ENCODE measurements around the gene EVA1A. TPM values are rescaled to one million over a fixed set of nuclear protein-coding genes. Genes with fewer than 3 reads are reported as not detected.

The EVA1A gene
- total and polyA plus RNA-seq, 4 donors: 45.7 to 206 (median 100) TPM

DNA sequence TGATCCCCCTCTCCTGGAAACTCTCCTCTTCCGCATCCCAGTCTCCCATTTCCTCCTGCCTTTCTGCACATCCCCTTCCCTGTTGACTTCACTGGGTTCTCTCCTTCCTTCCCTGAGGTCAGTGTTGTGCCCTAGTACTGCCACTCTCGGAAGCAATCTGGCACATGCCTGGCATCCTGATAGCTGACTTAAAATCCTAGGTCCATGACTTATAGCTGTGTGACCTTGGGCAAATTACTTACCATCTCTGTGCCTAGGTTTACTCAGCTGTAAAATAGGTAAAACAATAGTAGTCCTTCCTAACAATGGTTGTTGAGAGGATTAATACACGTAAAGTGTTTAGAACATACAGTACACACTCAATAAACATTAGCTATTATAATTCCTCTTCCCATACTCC, 9.3 kb downstream of the EVA1A start:
- TF ChIP-seq NR2F2 (IDR thresholded peaks at IDR 0.05) (no peak), EGR1 (IDR thresholded peaks at IDR 0.05; ENCODE audit: low read depth in 2 of 2) (no peak), SP1 (IDR thresholded peaks at IDR 0.05) (no peak), FOXA2 (IDR thresholded peaks at IDR 0.05) (no peak), RAD21 (IDR thresholded peaks at IDR 0.05) (no peak), HNF4G (IDR thresholded peaks at IDR 0.05) (no peak), TAF1 (conservative IDR thresholded peaks at IDR 0.05) (no peak)
- TF ChIP-seq, protein P1, sequence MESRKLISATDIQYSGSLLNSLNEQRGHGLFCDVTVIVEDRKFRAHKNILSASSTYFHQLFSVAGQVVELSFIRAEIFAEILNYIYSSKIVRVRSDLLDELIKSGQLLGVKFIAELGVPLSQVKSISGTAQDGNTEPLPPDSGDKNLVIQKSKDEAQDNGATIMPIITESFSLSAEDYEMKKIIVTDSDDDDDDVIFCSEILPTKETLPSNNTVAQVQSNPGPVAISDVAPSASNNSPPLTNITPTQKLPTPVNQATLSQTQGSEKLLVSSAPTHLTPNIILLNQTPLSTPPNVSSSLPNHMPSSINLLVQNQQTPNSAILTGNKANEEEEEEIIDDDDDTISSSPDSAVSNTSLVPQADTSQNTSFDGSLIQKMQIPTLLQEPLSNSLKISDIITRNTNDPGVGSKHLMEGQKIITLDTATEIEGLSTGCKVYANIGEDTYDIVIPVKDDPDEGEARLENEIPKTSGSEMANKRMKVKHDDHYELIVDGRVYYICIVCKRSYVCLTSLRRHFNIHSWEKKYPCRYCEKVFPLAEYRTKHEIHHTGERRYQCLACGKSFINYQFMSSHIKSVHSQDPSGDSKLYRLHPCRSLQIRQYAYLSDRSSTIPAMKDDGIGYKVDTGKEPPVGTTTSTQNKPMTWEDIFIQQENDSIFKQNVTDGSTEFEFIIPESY (IDR thresholded peaks at IDR 0.05): no peak
- TF ChIP-seq, protein P2, sequence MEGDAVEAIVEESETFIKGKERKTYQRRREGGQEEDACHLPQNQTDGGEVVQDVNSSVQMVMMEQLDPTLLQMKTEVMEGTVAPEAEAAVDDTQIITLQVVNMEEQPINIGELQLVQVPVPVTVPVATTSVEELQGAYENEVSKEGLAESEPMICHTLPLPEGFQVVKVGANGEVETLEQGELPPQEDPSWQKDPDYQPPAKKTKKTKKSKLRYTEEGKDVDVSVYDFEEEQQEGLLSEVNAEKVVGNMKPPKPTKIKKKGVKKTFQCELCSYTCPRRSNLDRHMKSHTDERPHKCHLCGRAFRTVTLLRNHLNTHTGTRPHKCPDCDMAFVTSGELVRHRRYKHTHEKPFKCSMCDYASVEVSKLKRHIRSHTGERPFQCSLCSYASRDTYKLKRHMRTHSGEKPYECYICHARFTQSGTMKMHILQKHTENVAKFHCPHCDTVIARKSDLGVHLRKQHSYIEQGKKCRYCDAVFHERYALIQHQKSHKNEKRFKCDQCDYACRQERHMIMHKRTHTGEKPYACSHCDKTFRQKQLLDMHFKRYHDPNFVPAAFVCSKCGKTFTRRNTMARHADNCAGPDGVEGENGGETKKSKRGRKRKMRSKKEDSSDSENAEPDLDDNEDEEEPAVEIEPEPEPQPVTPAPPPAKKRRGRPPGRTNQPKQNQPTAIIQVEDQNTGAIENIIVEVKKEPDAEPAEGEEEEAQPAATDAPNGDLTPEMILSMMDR (IDR thresholded peaks at IDR 0.05; ENCODE audit: low read depth, low read length, missing input control): no peak
- TF ChIP-seq, protein P3, sequence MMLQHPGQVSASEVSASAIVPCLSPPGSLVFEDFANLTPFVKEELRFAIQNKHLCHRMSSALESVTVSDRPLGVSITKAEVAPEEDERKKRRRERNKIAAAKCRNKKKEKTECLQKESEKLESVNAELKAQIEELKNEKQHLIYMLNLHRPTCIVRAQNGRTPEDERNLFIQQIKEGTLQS (IDR thresholded peaks at IDR 0.05): no peak

DNA sequence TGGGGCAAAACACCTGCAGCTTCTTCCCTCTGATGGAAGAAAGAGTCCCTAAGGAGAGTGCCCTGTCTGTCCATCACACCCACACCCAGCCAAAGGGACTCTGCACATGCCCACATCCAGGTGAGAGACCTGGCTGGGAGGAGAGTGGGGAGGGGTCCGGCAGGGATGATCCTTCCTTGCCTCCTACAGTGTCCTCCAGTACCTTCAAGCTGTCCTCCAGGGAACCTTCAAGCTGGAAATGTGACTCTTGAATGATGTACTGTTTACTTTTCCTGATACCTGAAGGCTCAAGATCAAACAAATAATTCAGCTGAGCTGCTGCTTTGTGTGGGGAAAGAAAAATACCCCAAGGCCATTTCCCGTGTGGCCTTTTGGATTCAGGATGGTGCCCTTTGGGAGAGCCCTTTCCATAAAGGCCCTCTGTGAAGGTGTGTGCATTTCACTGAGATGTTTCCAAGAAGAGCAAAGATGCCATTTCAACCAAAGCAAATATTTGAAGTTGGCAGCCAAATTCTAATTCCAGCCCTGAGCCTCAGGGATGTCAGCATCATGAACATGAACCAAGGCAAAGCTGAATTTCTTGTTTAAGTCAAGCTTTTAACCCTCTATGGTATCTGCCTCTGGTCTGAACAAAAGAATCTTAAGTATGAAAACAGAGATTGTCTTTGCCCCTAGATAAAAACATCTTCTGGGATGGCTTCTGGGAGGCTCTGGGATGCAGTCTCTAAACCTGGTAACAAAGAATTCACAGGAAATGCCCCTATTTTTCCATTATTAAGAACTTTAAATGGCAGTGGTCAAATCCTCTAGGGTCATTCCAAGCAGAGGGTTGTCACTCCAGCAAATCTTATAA, 11.1 kb downstream of the EVA1A start:
- no peak overlapping the region for H3K27ac ChIP-seq (ENCODE audit: low read depth in 1 of 2, low read length in 2 of 2)
- H3K36me3 ChIP-seq (ENCODE audit: control insufficient read depth in 4 of 4, insufficient read depth in 3 of 4, low read depth in 1 of 4, low read length in 3 of 4): no peaks in the 10 kb centered on the region
- no peak for TF ChIP-seq JUND (IDR thresholded peaks at IDR 0.05)
- TF ChIP-seq SP1 (IDR thresholded peaks at IDR 0.05): no peak
- TF ChIP-seq NR2F2 (IDR thresholded peaks at IDR 0.05): no peak
- TF ChIP-seq FOXA1 (IDR thresholded peaks at IDR 0.05): no peak
- TF ChIP-seq, protein P3 (IDR thresholded peaks at IDR 0.05): no peak
- TF ChIP-seq YY1 (IDR thresholded peaks at IDR 0.05): no peak
- TF ChIP-seq TAF1 (conservative IDR thresholded peaks at IDR 0.05): no peak
- peak; percentile 8 for DNase-seq (ENCODE audit: low spot score)
- no peak overlapping the region for H3K4me3 ChIP-seq (ENCODE audit: low read depth in 1 of 3, low read length in 3 of 3)
- no peaks in the 10 kb centered on the region for H3K27me3 ChIP-seq (ENCODE audit: control insufficient read depth in 4 of 4, insufficient read depth in 4 of 4, low read length in 3 of 4)
- no peaks in the 10 kb centered on the region for H3K9me3 ChIP-seq (ENCODE audit: control insufficient read depth in 4 of 4, low read length in 3 of 4)
- H3K9ac ChIP-seq (ENCODE audit: low read depth in 1 of 2, low read length in 2 of 2): no peak overlapping the region
- 75% methylated on average over 2 of the region's 2 CpGs for WGBS
- H3K4me1 ChIP-seq (ENCODE audit: control insufficient read depth in 4 of 4, insufficient read depth in 4 of 4, low read length in 3 of 4): no peaks in the 10 kb centered on the region

More for the DNA sequence above, 9.3 kb downstream of the EVA1A start:
- Histone ChIP-seq H3K4me3 (ENCODE audit: low read depth in 1 of 3, low read length in 3 of 3) (no peak overlapping the region), H3K27ac (ENCODE audit: low read depth in 1 of 2, low read length in 2 of 2) (no peak overlapping the region), H3K9me3 (ENCODE audit: control insufficient read depth in 4 of 4, low read length in 3 of 4) (no peaks in the 10 kb centered on the region), H3K36me3 (ENCODE audit: control insufficient read depth in 4 of 4, insufficient read depth in 3 of 4, low read depth in 1 of 4, low read length in 3 of 4) (no peaks in the 10 kb centered on the region), H3K4me1 (ENCODE audit: control insufficient read depth in 4 of 4, insufficient read depth in 4 of 4, low read length in 3 of 4) (no peaks in the 10 kb centered on the region), H3K27me3 (ENCODE audit: control insufficient read depth in 4 of 4, insufficient read depth in 4 of 4, low read length in 3 of 4) (no peaks in the 10 kb centered on the region), H3K9ac (ENCODE audit: low read depth in 1 of 2, low read length in 2 of 2) (no peak overlapping the region)
- no peak for DNase-seq (ENCODE audit: low spot score)
- WGBS: 91% methylated on average over 3 of the region's 3 CpGs
